GM06990 (cell line): Measurements from ENCODE around the gene ACSS2.
A peak's percentile ranks its signal among the peaks of the same experiment; 100 is the strongest.

Experiments used
- DNase-seq: peaks from one replicate; pipeline ENCODE4 v3.0.0-alpha.2; 2011; ENCODE audit not compliant: insufficient read length; ENCODE audit errors: extremely low read depth
- H3K27me3 ChIP-seq: replicated peaks from 2 replicates; pipeline ENCODE4 v1.6.0; 2011; ENCODE audit warnings: low read length; ENCODE audit not compliant: control insufficient read depth, insufficient read depth
- H3K36me3 ChIP-seq: 2 replicates; pipeline ENCODE4 v1.5.1; 2011; ENCODE audit warnings: low read length; ENCODE audit not compliant: control insufficient read depth, insufficient read depth
- H3K4me3 ChIP-seq: replicated peaks from 2 replicates; pipeline ENCODE4 v1.5.1; 2011; ENCODE audit warnings: low read depth, mild to moderate bottlenecking, control low read depth, low read length
- TF ChIP-seq, protein P1 (sequence below): IDR thresholded peaks from 2 replicates; pipeline ENCODE4 v1.5.1; 2011; ENCODE audit warnings: low read length, control low read depth, mild to moderate bottlenecking, inconsistent platforms; ENCODE audit not compliant: insufficient read depth, poor library complexity, severe bottlenecking

Gene ACSS2

DNA sequence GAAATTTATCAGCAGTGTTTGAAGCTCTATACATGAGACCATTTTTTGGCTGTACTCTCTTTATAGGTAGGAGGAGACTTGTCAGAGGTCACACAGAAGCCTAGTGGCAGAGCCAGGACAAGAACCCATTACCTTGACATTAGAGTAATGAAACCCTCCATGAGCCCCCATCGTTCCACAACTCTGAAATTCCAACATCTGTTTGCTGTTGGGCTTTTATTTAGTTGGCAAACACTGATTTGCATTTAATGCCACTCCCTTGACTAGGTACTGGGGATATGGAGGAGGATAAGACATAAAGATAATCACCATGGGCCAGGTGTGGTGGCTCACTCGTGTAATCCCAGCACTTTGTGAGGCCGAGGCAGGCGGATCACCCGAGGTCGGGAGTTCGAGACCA, 77.5 kb downstream of the ACSS2 start:
- TF ChIP-seq, protein P1, sequence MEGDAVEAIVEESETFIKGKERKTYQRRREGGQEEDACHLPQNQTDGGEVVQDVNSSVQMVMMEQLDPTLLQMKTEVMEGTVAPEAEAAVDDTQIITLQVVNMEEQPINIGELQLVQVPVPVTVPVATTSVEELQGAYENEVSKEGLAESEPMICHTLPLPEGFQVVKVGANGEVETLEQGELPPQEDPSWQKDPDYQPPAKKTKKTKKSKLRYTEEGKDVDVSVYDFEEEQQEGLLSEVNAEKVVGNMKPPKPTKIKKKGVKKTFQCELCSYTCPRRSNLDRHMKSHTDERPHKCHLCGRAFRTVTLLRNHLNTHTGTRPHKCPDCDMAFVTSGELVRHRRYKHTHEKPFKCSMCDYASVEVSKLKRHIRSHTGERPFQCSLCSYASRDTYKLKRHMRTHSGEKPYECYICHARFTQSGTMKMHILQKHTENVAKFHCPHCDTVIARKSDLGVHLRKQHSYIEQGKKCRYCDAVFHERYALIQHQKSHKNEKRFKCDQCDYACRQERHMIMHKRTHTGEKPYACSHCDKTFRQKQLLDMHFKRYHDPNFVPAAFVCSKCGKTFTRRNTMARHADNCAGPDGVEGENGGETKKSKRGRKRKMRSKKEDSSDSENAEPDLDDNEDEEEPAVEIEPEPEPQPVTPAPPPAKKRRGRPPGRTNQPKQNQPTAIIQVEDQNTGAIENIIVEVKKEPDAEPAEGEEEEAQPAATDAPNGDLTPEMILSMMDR: no peak
- no peak overlapping the region for H3K4me3 ChIP-seq
- no peaks in the 10 kb centered on the region for H3K36me3 ChIP-seq
- DNase-seq: no peak
- H3K27me3 ChIP-seq: no peaks in the 10 kb centered on the region

DNA sequence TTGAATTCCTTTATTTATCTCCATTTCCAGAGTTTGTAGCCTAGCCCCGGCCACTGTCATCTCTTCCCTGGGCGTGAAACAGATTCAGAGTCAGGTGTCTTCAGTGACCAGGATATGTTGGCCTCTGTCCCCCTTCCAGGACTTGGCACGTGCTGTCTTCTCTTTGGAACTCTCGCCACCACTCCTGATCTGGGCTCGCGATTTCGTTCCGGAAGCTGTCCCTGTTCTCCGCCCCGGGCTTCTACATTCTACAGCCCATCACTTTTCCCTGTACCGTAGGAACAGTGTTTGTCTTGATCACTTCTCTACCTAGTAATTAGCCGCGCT, 78.5 kb downstream of the ACSS2 start:
- H3K27me3 ChIP-seq: no peaks in the 10 kb centered on the region
- DNase-seq: no peak
- TF ChIP-seq, protein P1: no peak
- H3K36me3 ChIP-seq: no peaks in the 10 kb centered on the region
- peak overlapping the region; percentile 90 for H3K4me3 ChIP-seq

DNA sequence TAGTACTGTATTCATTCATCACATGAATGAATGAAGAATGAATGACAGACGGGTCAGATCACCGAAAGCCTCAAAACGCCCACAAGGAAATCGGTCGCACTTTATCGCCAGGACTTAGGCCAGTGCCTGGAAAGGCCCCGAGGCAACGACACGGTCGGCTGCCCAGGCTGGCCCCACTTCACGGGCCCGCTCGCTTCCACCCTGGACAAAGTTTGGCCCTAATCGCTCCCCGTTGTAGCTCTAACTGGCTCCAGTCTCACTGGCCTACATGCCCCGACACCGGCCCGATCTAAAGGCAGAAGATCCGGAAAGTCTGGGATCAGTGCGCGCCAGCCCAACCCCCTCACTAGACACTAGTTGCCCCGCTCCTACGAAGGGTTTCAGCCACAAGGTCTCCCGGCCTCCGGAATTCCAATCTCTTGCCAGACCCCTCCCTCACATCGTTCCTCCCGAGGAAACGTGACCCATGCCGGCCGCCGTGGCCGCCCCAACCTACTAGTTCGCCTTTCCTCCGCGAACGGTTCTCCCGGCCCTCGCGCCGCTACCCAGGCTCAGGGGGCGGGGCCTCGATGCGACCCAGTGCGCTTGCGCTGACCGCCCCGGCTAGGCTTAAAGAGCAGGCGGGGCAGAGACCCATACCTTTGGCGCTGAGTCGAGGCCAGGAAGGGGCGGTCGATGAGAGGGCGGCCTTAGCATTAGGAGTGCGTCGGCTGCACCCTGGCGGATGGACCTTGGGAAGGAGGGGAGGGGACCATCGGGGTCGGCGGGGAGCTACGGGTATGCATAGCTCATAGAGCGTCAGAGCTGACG, 79.0 kb downstream of the ACSS2 start, which contains the start of the genes GSS and MYH7B:
Gene GSS (minus strand): TSS at position 576 of the 810 bp plus-strand sequence. CDS start 3,954 bp downstream, outside the sequence.
Gene MYH7B (plus strand): TSS at position 638 of the 810 bp plus-strand sequence. CDS start 22,138 bp downstream, outside the sequence.
- TF ChIP-seq, protein P1: peak; percentile 48
- peak; percentile 97 for DNase-seq
- Histone ChIP-seq H3K36me3 (no peaks in the 10 kb centered on the region), H3K4me3 (peak within 1 kb of the TSS; percentile 90), H3K27me3 (no peaks in the 10 kb centered on the region)

DNA sequence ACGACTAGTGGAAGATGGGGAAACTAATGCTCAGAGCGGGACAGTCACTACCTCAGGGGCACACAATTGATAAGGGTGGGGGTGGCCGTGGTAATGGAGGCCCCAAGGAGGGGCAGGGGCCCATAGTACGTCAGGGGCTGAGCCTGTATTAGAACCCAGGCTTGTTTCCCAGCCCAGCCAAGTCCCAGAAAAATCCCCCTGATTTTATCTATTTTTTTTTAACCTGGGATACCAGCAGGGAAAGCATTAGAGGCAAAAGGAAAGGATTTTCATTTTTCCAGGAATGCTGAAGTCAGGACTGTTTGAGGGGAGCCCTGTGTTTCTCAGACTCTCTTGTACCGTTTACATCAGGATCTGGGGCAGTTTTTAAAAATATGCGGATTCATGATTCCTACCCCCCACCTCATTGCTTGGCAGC, 79.6 kb downstream of the ACSS2 start:
- Histone ChIP-seq H3K36me3 (no peaks in the 10 kb centered on the region), H3K27me3 (no peaks in the 10 kb centered on the region), H3K4me3 (peak overlapping the region; percentile 90)
- TF ChIP-seq, protein P1: no peak
- no peak for DNase-seq

DNA sequence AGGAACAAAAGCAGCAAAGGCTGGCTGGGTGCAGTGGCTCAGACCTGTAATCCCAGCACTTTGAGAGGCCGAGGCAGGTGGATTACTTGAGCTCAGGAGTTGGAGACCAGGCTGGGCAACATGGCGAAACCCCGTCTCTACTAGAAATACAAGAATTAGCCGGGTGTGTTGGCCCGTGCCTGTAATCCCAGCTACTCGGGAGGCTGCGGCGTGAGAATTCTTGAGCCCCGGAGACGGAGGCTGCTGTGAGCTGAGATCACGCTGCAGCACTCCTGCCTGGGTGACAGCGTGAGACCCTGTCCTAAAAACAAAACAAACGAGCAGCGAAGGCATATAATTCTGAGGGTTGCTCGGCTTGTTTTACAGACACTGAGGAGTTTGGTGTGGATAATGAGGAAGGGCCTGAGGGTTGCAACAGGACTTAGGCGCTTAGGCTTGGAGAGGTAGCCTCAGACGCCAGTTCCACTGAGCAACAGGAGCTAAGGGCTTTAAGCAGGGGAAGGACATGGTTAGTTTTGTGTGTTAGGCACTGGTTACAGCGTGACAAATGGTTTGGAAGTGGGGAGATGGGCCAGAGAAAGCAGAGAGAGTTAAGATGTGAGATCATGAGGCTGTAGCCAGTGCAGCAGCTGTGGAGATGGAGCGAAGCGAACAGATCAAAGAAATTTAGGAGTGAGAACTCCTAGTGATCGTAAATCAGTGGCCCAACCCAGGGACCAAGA, 80.5 kb downstream of the ACSS2 start:
- Histone ChIP-seq H3K36me3 (no peaks in the 10 kb centered on the region), H3K27me3 (no peaks in the 10 kb centered on the region), H3K4me3 (no peak overlapping the region)
- TF ChIP-seq, protein P1: no peak
- no peak for DNase-seq
